ENCODE data around the gene ASMT. TPM values are rescaled to one million over a fixed set of nuclear protein-coding genes. Genes with fewer than 3 reads are reported as not detected.
A peak's percentile ranks its signal among the peaks of the same experiment; 100 is the strongest.

Gene ASMT
- total RNA-seq, 1 experiment from 2014 or later = not detected

DNA sequence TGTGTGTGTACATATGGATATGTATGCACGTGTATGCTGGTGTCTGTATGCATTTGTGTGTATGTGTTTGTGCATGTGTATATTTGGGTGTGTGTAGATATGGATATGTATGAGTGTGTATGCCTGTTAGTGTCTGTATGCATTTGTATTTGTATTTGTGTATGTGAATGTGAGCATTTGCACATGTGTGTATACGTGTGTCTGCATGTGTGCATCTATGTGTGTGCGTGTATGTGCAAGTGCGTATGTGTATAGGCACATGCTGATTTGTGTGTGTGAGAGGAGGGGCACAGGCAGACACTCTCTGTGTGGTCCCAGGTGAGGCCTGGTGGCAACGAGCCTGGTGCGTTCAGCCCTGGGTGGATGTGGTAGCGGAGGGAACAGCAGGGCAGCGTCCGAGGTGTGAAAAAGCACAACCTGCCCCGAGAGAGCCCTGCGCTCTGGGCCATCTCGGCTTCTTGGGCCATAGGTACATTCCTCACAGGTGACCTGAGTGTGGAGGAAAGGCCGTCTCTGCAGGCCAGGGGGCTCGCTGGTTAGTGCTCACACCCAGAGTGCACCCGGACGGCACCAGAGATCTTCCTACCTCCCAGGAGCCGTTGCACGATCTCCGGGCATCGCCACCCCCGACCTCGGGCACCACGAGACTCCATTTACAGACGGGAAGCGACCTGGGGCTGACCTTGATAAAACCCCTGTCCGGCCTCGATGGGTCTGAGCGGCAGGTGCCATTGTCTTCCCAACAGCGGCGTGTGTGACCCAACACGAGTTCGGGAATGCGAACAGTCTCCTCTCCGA lies 45.0 kb downstream of the ASMT start (continued):
- TF ChIP-seq EZH2phosphoT487 (IDR thresholded peaks at IDR 0.05; ENCODE audit: borderline replicate concordance) = no peak
- TF ChIP-seq EGR1 (IDR thresholded peaks at IDR 0.05; ENCODE audit: low read depth) = no peak
- no peak for TF ChIP-seq YY1 (IDR thresholded peaks at IDR 0.05; ENCODE audit: extremely low read depth, insufficient replicate concordance, low read depth, low read length)
- TF ChIP-seq JUND (IDR thresholded peaks at IDR 0.05) = no peak
- no peak for TF ChIP-seq SRF (IDR thresholded peaks at IDR 0.05; ENCODE audit: low read depth)
- TF ChIP-seq ZFX (IDR thresholded peaks at IDR 0.05) = no peak
- TF ChIP-seq RAD21 (IDR thresholded peaks at IDR 0.05; ENCODE audit: low read depth) = no peak
- TF ChIP-seq SP1 (IDR thresholded peaks at IDR 0.05; ENCODE audit: low read depth) = no peak

DNA sequence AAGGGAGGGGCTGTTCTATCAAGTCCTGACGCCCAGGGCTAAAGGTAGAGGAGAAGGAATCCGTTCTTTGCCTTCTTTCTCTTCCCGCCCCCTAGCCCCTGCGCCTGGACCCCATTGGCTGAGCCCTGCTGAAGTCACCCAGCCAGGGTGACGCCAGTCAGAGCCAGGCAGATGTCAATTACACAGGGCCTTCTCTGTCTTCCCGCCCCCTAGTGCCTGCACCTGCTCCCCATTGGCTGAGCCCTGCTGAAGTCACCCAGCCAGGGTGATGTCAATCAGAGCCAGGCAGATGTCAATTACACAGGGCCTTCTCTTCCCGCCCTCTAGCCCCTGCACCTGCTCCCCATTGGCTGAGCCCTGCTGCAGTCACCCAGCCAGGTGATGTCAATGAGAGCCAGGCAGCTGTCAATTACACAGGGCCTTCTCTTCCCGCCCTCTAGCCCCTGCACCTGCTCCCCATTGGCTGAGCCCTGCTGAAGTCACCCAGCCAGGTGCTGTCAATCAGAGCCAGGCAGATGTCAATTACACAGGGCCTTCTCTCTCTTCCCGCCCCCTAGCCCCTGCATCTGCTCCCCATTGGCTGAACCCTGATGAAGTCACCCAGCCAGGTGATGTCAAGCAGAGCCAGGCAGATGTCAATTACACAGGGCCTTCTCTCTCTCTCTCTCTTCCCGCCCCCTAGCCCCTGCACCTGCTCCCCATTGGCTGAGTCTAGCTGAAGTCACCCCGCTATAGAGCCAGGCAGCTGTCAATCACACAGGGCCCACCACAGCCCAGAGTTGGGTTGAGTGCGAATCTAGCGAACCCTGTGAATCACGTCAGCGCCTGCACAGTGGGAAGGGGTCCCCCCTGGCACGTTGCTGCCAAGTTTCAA lies 46.4 kb downstream of the ASMT start:
- H3K79me2 ChIP-seq (ENCODE audit: insufficient read depth, low read length) = no peaks in the 10 kb centered on the region
- H3K27me3 ChIP-seq (ENCODE audit: insufficient read depth, low read length) = no peaks in the 10 kb centered on the region
- H3K4me1 ChIP-seq (ENCODE audit: control insufficient read depth in 1 of 2, insufficient read depth in 2 of 2, low read length in 2 of 2) = no peaks in the 10 kb centered on the region
- RAD21 ChIA-PET (ENCODE audit: low non-redundant PET in 1 of 2, low total read pairs in 2 of 2, uncharacterized antibody in 2 of 2, unreplicated experiment in 2 of 2) = no interaction called here
- TF ChIP-seq SP1 (IDR thresholded peaks at IDR 0.05; ENCODE audit: low read depth) (peak; percentile 47), RAD21 (IDR thresholded peaks at IDR 0.05; ENCODE audit: low read depth) (no peak), EZH2 (IDR thresholded peaks at IDR 0.05) (no peak), TCF7L2 (IDR thresholded peaks at IDR 0.05; ENCODE audit: borderline replicate concordance, extremely low read depth, insufficient read depth, insufficient read length) (no peak)
- H3K4me2 ChIP-seq (ENCODE audit: low read length) = no peak overlapping the region
- no peak overlapping the region for H2AFZ ChIP-seq (ENCODE audit: low read depth, low read length, poor library complexity, severe bottlenecking)
- BruUV-seq (replicated peaks) = no TSS peak
- no peak overlapping the region for H3K9ac ChIP-seq (ENCODE audit: low read length)
- H4K20me1 ChIP-seq (ENCODE audit: insufficient read depth) = no peaks in the 10 kb centered on the region
- CTCF ChIA-PET = no interaction called here
- H3K36me3 ChIP-seq (ENCODE audit: control insufficient read depth in 1 of 2, insufficient read depth in 2 of 2, low read length in 2 of 2) = no peaks in the 10 kb centered on the region
- intact Hi-C loops (cut with micrococcal nuclease) = no loop called here
- ATAC-seq (peak; percentile 82), DNase-seq (ENCODE audit: low read depth, low spot score) (peak; percentile 60)
- POLR2A ChIA-PET = no interaction called here
- no peak overlapping the region for H3K27ac ChIP-seq (ENCODE audit: low read depth, low read length)
- no peak overlapping the region for H3K4me3 ChIP-seq (replicated peaks in 1 of 2; ENCODE audit: low read depth in 1 of 2, low read length in 2 of 2)
- H3K9me2 ChIP-seq (ENCODE audit: insufficient read depth) = no peaks in the 10 kb centered on the region
- H3K9me3 ChIP-seq (ENCODE audit: control insufficient read depth in 1 of 2, insufficient read depth in 1 of 2, low read depth in 1 of 2, low read length in 2 of 2) = no peaks in the 10 kb centered on the region
